Activated T-helper 1 cell treated with anti-CD3 and anti-CD28 coated beads, Interleukin-12 subunit alpha, Interleukin-12 subunit beta, Interleukin-2, Interleukin-4 antibody, amounts not matched to agents 30 ng/mL and 10 ng/mL and 1 ng/mL, durations not matched to agents 14 hours and 24 hours and 36 hours (primary cell): Measurements from ENCODE around the gene ADARB2. TPM values are rescaled to one million over a fixed set of nuclear protein-coding genes. Genes with fewer than 3 reads are reported as not detected.

Experiments
- DNase-seq: peaks from one replicate; pipeline ENCODE4 v3.0.0; 2021; ENCODE audit warnings: low spot score
- H3K27ac Mint-ChIP-seq: one replicate; pipeline ENCODE4 v1.8.0; 2021; ENCODE audit warnings: mild to moderate bottlenecking, mixed read lengths
- H3K27me3 Mint-ChIP-seq: one replicate; pipeline ENCODE4 v1.8.0; 2022; ENCODE audit warnings: mild to moderate bottlenecking, moderate library complexity, mixed read lengths; ENCODE audit not compliant: insufficient read depth
- H3K36me3 Mint-ChIP-seq: one replicate; pipeline ENCODE4 v1.8.0; 2021; ENCODE audit warnings: low read depth, mixed read lengths
- H3K4me1 Mint-ChIP-seq: one replicate; pipeline ENCODE4 v1.8.0; 2021; ENCODE audit warnings: low read depth, mixed read lengths
- H3K4me3 Mint-ChIP-seq: one replicate; pipeline ENCODE4 v1.8.0; 2021; ENCODE audit warnings: mild to moderate bottlenecking, moderate library complexity, mixed read lengths
- H3K9me3 Mint-ChIP-seq: one replicate; pipeline ENCODE4 v1.8.0; 2021; ENCODE audit warnings: mixed read lengths
- intact Hi-C: fragments of 100-400 bp; cut with micrococcal nuclease; formaldehyde crosslinking; loops from one replicate; pipeline ENCODE4 v1.15.1; 2024
- total RNA-seq: library from RNA; stranded (reverse); gene quantifications from 2 replicates; pipeline ENCODE4 v1.2.3, GENCODE V29; 2022

The ADARB2 gene
- total RNA-seq, 1 donor from 2014 or later = 0.05 TPM

DNA sequence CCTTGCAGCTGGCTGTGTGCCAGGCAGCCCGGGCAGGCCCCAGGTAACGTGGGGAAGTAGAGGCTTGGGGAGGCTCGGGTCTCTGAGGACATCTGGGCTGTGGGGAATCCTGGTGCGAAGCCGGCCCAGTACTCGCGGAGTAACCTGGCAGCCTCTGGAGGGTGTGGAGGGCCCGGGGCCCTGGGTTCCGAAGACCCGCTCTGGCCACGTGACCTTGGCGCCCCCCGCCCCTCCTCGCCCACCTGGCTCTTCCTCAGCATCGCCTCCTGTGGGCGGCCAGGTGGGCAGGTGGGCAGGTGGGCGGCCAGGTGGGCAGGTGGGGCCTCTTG is 538.0 kb downstream of the ADARB2 start:
- intact Hi-C loops = no loop called here
- peaks cover 18% of the 10 kb centered on the region for H3K27me3 Mint-ChIP-seq

DNA sequence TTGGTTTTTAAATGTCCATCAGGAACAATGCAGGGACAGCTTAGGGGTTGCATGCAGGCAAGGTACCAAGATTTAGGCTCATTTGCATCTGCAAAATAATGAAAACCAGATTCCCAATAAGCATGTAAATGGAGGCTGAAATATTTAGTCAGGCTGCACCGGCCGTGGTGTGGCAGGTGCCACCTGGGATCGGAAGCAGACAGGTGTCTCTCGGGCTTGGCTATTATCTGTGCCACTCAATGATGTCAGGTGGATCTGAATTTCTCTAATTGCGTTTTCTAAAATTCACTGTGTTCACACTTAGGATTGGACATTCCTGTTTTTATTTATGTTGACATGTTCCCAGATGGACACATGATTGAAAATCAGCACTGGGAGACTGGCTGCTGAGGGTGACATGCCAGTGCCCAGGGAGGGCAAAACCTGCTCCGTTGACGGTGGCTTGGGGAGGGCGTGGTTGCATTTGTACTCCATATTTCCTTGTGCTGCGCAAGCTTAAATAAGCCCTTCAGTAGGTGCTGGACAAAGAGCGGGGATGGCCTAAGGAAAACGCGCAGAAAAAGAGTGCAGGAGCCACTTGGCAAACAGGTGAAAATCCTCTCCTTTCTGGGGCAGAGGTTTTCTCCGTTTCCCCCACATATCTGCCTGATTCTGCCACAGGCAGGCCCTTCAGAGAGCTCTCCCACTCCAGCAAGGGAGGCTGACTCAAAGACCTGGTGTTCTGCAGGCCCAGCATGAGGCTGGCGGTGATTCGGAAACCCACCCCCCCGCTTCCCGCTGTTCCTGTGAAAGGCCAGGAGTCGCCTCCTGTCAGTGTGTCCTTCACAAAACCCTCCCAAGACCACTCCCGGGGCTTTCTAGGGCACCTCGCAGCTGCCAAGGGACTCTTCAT is 538.6 kb downstream of the ADARB2 start:
- H3K27ac Mint-ChIP-seq = no peak overlapping the region
- H3K36me3 Mint-ChIP-seq = no peaks in the 10 kb centered on the region
- no peak for DNase-seq
- H3K4me1 Mint-ChIP-seq = peaks cover 4% of the 10 kb centered on the region
- no peak overlapping the region for H3K4me3 Mint-ChIP-seq
- H3K27me3 Mint-ChIP-seq = peaks cover 18% of the 10 kb centered on the region
- intact Hi-C loops = no loop called here
- H3K9me3 Mint-ChIP-seq = no peaks in the 10 kb centered on the region

More for the DNA sequence above, 538.0 kb downstream of the ADARB2 start:
- no peaks in the 10 kb centered on the region for H3K36me3 Mint-ChIP-seq
- no peak for DNase-seq
- H3K4me3 Mint-ChIP-seq = no peak overlapping the region
- H3K9me3 Mint-ChIP-seq = no peaks in the 10 kb centered on the region
- H3K27ac Mint-ChIP-seq = no peak overlapping the region
- no peaks in the 10 kb centered on the region for H3K4me1 Mint-ChIP-seq

DNA sequence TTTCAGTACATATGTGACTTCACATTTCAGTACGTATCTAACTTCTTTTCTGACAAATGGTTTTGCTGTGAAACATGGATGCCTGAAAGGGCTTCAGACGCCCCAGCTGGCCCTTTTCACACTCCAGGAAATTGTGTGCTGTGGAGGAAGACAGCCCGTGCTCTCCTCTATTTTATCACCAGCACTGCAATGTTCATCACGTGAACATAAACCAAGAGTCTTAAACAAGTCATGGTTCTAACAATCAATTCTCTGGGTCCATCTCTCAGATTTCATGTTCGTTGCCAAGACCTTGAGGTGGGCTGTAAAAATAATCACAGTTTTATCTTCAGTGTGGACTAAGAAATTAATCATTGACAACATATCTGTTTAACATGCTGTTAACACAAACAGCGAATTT is 539.9 kb downstream of the ADARB2 start:
- H3K36me3 Mint-ChIP-seq = no peaks in the 10 kb centered on the region
- H3K4me3 Mint-ChIP-seq = no peak overlapping the region
- no peaks in the 10 kb centered on the region for H3K9me3 Mint-ChIP-seq
- H3K4me1 Mint-ChIP-seq = peaks cover 9% of the 10 kb centered on the region
- DNase-seq = no peak
- peaks cover 18% of the 10 kb centered on the region for H3K27me3 Mint-ChIP-seq
- intact Hi-C loops = no loop called here
- H3K27ac Mint-ChIP-seq = no peak overlapping the region

DNA sequence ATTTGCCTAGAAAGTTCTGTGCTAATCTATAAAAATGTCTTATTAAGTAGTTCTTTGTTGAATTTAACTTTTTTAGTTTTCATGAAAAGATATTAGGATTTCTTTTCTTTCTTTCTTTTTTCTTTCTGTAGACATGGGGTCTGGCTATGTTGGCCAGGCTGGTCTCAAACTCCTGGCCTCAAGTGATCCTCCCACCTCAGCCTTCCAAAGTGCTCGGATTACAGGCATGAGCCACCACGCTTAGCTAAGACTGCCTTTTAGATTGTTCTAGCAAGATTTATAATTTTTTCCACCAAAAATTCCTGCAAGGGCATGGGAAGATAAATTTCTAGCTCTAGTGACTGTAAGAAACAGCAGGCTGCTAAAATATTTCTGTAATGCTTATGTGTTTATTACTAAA is 540.7 kb downstream of the ADARB2 start:
- H3K4me1 Mint-ChIP-seq = peaks cover 9% of the 10 kb centered on the region
- no peak overlapping the region for H3K4me3 Mint-ChIP-seq
- intact Hi-C loops = no loop called here
- DNase-seq = no peak
- H3K9me3 Mint-ChIP-seq = no peaks in the 10 kb centered on the region
- H3K27me3 Mint-ChIP-seq = peaks cover 18% of the 10 kb centered on the region
- no peaks in the 10 kb centered on the region for H3K36me3 Mint-ChIP-seq
- H3K27ac Mint-ChIP-seq = no peak overlapping the region

DNA sequence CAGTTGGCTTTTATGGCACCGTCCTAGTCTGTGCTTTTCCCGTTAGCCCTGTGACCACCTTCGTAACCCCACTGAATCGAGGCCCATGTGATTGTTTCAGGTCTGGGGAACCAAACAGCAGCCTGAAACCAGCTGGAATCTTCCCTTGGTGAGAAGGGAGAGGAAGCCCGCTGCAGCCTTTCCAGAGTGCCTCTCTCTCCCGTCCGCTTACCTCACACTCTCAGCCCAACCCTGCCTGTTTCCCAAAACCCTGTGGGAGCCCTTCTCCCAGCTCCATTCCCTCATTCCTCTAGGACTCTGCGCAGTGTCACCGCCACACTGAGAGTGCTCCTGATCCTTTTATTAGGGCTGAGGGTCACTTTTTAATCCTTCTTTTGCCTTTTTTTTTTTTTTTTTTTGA is 541.5 kb downstream of the ADARB2 start:
- intact Hi-C loops = no loop called here
- no peak overlapping the region for H3K27ac Mint-ChIP-seq
- no peak for DNase-seq
- H3K4me3 Mint-ChIP-seq = no peak overlapping the region
- no peaks in the 10 kb centered on the region for H3K36me3 Mint-ChIP-seq
- H3K4me1 Mint-ChIP-seq = peaks cover 9% of the 10 kb centered on the region
- H3K9me3 Mint-ChIP-seq = no peaks in the 10 kb centered on the region
- H3K27me3 Mint-ChIP-seq = peaks cover 18% of the 10 kb centered on the region

DNA sequence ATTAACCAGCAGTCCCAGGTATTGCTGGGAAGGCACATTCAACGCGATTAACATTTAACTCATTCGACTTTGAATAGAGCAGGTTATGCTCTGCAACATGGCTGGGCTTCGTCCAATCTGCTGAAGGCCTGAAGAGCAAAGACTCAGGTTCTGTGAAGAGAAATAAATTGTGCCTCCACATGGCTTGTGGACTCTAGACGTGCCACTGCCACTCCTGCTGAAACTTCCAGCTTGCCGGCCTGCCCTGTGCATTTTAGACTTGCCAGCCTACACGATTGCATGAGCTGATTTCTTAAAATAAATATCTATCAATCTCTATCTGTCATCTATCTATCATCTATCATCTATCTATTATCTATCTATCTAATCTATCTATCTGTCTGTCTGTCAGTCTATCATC is 543.2 kb downstream of the ADARB2 start:
- H3K27ac Mint-ChIP-seq = no peak overlapping the region
- H3K27me3 Mint-ChIP-seq = peaks cover 18% of the 10 kb centered on the region
- peaks cover 9% of the 10 kb centered on the region for H3K4me1 Mint-ChIP-seq
- H3K9me3 Mint-ChIP-seq = no peaks in the 10 kb centered on the region
- DNase-seq = no peak
- no peak overlapping the region for H3K4me3 Mint-ChIP-seq
- H3K36me3 Mint-ChIP-seq = no peaks in the 10 kb centered on the region
- intact Hi-C loops = no loop called here

DNA sequence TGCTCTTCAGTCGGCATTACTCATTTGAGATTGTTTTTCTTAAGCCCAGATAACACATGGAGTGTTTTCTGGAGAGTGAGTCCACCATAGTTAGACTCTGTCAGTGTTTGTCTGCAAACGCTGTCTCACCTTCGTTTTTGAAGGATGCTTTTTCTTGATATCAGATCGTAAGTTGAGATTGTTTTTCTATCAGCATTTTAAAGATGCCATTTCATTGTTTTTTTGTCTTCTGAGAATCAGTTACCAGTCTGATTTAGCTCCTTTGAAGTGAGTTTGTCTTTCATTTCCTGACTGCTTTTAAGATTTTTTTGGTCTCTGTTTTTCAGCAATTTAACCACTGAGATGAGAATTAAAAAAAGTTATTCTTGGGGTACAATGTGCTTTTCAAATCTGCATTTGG is 543.8 kb downstream of the ADARB2 start:
- H3K4me3 Mint-ChIP-seq = no peak overlapping the region
- intact Hi-C loops = no loop called here
- H3K36me3 Mint-ChIP-seq = no peaks in the 10 kb centered on the region
- peaks cover 18% of the 10 kb centered on the region for H3K27me3 Mint-ChIP-seq
- H3K9me3 Mint-ChIP-seq = no peaks in the 10 kb centered on the region
- no peak overlapping the region for H3K27ac Mint-ChIP-seq
- peaks cover 9% of the 10 kb centered on the region for H3K4me1 Mint-ChIP-seq
- no peak for DNase-seq

DNA sequence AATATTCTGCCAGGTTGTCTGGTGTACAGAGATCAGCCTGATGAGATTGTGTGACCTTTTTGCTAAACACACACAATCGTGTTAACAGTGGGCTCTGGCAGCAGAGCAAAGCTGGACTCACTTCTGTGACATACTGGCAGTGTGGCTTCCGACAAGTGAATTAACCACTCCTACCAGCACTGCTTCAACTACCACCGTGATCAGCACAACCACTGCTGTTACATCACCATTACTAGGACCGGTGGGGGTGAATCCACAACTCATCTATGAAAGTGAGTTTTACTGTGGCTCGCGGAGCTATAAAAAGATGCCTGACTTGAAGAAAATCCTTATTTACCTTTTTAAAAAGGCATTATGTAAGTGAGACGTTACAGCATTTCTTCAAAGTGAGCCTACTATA is 545.6 kb downstream of the ADARB2 start:
- intact Hi-C loops = no loop called here
- no peak overlapping the region for H3K27ac Mint-ChIP-seq
- H3K9me3 Mint-ChIP-seq = no peaks in the 10 kb centered on the region
- DNase-seq = no peak
- H3K4me3 Mint-ChIP-seq = no peak overlapping the region
- H3K4me1 Mint-ChIP-seq = peaks cover 9% of the 10 kb centered on the region
- peaks cover 4% of the 10 kb centered on the region for H3K27me3 Mint-ChIP-seq
- H3K36me3 Mint-ChIP-seq = no peaks in the 10 kb centered on the region

DNA sequence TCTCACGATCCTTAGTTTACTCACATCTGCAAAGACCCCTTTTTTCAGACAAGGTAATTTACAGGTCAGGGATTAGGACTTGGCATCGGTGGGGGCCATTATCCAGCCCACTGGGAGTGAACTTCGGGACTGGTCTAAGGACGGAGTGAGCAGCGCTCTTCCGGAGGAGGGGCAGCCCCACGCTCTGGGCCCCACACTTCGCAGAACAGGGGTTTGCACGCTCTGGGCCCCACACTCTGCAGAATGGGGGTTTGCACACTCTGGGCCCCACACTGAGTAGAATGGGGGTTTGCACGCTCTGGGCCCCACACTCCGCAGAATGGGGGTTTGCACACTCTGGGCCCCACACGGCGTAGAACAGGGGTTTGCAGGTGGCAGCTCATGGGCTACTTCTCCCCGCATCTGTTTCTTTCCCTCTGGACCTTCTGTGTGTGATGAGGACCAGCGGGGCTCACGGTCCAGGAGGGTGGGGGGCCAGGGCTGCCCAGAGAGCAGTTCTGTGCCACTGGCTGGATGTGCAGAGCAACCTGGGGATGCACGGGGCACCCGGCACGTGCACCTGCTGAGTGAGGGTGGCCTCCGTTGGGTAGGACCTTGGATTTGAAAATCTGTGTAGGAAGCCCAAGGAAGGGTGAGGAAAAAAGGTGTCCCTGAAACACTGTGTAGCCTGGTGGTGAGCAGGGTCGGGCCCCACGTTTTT is 546.4 kb downstream of the ADARB2 start:
- Mint-ChIP-seq H3K27ac (no peak overlapping the region), H3K4me1 (peaks cover 9% of the 10 kb centered on the region), H3K36me3 (no peaks in the 10 kb centered on the region), H3K9me3 (no peaks in the 10 kb centered on the region), H3K27me3 (peaks cover 2% of the 10 kb centered on the region), H3K4me3 (no peak overlapping the region)
- DNase-seq = no peak
- intact Hi-C loops = no loop called here

DNA sequence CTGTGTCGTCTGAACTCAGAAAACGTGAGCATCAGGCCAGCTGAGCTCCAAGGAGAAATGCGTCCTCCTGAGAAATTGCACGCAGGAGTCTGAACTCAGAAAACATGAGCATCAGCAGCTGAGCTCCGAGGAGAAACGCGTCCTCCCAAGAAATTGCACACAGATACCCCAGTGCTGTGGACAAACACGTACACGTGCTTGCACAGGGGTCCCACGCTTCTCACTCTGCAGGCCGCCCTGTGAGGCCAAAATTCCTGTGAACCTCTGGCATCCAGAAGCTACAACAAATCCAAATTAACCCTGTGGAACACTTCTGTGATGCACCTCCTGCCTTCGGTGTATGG is 547.3 kb downstream of the ADARB2 start:
- Mint-ChIP-seq H3K27ac (no peak overlapping the region), H3K9me3 (no peaks in the 10 kb centered on the region), H3K36me3 (no peaks in the 10 kb centered on the region), H3K27me3 (peaks cover under 1% of the 10 kb centered on the region), H3K4me1 (peaks cover 9% of the 10 kb centered on the region), H3K4me3 (no peak overlapping the region)
- intact Hi-C loops = no loop called here
- DNase-seq = no peak

DNA sequence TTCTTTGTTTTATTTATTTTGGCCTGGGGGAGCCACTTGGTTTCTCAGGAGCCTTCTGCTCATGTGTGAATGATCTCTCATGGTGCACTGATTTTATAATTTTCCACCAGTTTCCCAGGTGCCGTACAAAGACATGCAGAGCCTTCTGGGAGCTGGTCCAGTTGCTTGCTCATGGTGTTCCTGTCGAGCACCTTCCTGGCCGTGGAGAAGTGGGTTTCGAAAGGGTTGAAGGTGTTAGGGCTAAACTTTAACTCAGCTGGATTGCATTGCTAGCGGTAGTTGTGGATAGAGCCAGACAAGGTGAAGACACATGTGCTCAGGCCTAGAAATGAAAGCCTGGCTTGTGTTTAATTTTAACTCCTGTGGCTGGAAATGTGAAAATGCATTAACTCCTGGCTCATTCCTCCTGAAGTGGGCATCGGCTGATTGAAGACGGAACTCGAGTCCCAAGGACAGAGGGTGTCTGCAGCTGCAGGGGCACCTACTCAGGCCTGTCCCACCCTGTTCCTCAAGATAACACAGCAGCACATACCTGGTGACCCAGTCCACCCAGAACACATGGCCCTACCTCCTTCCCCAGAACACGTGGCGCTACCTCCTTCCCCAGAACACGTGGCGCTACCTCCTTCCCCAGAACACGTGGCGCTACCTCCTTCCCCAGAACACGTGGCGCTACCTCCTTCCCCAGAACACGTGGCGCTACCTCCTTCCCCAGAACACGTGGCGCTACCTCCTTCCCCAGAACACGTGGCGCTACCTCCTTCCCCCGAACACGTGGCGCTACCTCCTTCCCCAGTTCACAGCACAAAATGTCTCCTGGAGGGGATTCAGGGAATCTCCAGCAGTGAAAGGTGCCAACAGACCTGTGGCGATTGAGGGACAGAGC is 547.9 kb downstream of the ADARB2 start:
- Mint-ChIP-seq H3K4me3 (no peak overlapping the region), H3K4me1 (peaks cover 9% of the 10 kb centered on the region), H3K36me3 (no peaks in the 10 kb centered on the region), H3K27me3 (no peaks in the 10 kb centered on the region), H3K9me3 (no peaks in the 10 kb centered on the region), H3K27ac (no peak overlapping the region)
- DNase-seq = no peak
- intact Hi-C loops = no loop called here

DNA sequence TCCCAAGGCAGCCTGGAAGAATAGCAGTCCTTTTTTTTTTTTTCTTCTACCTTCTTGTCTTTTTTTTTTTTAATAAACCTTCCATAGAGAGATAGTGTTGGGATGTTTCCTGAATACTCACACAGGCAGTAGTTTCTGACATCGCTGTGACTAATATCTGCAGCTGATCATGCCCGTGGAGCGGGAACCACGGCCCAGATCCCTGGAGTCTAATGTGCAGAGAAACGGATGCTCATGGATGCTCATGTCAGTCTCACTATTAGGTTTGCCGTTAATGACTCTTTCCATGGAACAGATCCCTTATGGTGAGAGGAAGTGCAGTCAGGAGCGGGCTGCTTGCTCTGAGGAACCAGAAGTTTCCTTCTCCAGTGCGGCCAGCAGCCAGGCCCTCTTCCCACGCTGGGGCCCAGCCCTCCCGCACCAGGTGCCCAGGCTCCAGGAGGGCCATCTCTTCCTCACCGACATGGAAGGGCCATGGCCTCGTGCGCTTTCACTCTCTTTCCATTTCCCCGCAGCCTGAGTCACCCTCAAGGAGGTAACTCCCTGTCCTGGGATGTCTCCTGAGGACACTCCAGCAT is 548.7 kb downstream of the ADARB2 start:
- no peaks in the 10 kb centered on the region for H3K9me3 Mint-ChIP-seq

More for the DNA sequence above, 548.7 kb downstream of the ADARB2 start:
- H3K27me3 Mint-ChIP-seq = no peaks in the 10 kb centered on the region
- DNase-seq = no peak
- H3K27ac Mint-ChIP-seq = no peak overlapping the region
- intact Hi-C loops = no loop called here
- H3K36me3 Mint-ChIP-seq = no peaks in the 10 kb centered on the region
- H3K4me1 Mint-ChIP-seq = peaks cover 5% of the 10 kb centered on the region
- H3K4me3 Mint-ChIP-seq = no peak overlapping the region
